ENCODE data around the gene EDRF1. TPM values are rescaled to one million over a fixed set of nuclear protein-coding genes. Genes with fewer than 3 reads are reported as not detected.

EDRF1 gene
- total and polyA plus RNA-seq, 2 donors from 2014 or later = 11.4 to 25.3 TPM

DNA sequence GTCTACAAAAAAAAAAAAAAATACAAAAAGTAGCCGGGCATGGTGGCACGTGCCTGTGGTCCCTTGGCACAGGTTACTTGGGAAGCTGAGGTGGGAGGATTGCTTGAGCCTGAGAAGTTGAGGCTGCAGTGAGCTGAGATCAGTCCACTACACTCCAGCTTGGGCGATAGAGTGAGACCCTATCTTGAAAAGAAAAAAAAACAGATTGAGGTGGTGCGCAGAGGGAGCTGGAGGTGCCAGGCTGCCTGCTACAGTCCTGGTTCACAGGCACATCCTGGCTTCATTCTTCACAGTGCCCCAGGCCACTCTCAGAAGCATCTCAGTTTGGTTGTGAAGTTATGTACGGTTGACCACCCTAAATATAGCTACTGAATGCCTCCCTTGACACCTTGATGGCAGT lies 51.3 kb downstream of the EDRF1 start:
- no peaks in the 10 kb centered on the region for H3K36me3 ChIP-seq (ENCODE audit: control insufficient read depth in 2 of 3, insufficient read depth in 3 of 3, low read length in 3 of 3)
- H3K9ac ChIP-seq (ENCODE audit: low read length in 3 of 3) = no peak overlapping the region
- H3K4me3 ChIP-seq (ENCODE audit: low read length in 3 of 3) = no peak overlapping the region
- DNase-seq (no peak), FAIRE-seq (no peak)
- H3K9me3 ChIP-seq (ENCODE audit: control insufficient read depth in 2 of 3, insufficient read depth in 1 of 3, low read length in 3 of 3) = no peaks in the 10 kb centered on the region
- peaks cover 0 to 3% (median 0%) of the 10 kb centered on the region in 3 donors for H3K4me1 ChIP-seq (ENCODE audit: control insufficient read depth in 2 of 3, insufficient read depth in 2 of 3, low read depth in 1 of 3, low read length in 3 of 3)
- TF ChIP-seq, protein P1, sequence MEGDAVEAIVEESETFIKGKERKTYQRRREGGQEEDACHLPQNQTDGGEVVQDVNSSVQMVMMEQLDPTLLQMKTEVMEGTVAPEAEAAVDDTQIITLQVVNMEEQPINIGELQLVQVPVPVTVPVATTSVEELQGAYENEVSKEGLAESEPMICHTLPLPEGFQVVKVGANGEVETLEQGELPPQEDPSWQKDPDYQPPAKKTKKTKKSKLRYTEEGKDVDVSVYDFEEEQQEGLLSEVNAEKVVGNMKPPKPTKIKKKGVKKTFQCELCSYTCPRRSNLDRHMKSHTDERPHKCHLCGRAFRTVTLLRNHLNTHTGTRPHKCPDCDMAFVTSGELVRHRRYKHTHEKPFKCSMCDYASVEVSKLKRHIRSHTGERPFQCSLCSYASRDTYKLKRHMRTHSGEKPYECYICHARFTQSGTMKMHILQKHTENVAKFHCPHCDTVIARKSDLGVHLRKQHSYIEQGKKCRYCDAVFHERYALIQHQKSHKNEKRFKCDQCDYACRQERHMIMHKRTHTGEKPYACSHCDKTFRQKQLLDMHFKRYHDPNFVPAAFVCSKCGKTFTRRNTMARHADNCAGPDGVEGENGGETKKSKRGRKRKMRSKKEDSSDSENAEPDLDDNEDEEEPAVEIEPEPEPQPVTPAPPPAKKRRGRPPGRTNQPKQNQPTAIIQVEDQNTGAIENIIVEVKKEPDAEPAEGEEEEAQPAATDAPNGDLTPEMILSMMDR (IDR thresholded peaks at IDR 0.05; ENCODE audit: borderline replicate concordance, extremely low read depth, insufficient read depth) = no peak
- H3K27me3 ChIP-seq (ENCODE audit: control insufficient read depth, insufficient read depth, low read length) = no peaks in the 10 kb centered on the region
- no peak overlapping the region for H3K27ac ChIP-seq (ENCODE audit: low read depth in 2 of 2, low read length in 2 of 2)
- intact Hi-C loops (cut with DNase I) = no loop called here

DNA sequence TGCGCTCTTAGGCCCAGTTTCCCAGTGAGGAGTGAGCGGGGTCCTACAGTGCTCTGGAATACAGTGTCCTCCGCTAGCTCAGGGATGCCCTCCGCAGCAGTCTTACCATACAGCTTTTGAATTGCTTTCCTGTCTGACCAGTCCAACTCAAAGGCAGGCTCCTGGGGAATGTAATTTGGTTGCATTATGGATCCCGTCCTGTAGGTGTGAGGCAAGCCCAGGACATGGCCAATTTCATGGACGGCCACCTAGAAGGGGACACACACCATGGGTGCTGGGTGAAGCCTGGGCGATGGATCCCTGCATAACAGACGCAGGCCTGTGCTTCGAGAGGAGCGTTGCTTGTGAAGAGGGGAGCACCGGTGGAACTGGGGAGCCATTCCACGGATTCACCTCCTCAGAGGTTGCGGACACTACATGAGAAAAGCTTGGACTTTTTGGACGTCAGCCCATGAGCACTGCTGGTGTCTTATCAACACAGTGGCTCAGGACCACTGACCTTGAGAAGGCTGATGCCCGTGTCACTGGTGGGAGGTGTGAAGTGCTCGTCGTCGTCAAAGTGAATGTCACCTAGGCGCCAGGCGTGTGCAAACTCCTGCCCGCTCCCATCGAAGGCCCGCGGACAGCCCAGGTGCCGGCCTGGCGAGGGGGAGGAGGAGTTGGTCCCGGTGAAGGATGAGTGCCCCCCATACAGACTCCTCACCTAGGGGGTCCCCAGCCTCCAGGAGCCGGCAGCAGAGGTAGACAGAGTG lies 52.8 kb downstream of the EDRF1 start:
- H3K4me3 ChIP-seq (ENCODE audit: low read length in 3 of 3) = no peak overlapping the region
- intact Hi-C loops (cut with DNase I) = no loop called here
- H3K27ac ChIP-seq (ENCODE audit: low read depth in 2 of 2, low read length in 2 of 2) = no peak overlapping the region
- DNase-seq (no peak), FAIRE-seq (no peak)
- H3K9me3 ChIP-seq (ENCODE audit: control insufficient read depth in 2 of 3, insufficient read depth in 1 of 3, low read length in 3 of 3) = no peaks in the 10 kb centered on the region
- no peak overlapping the region for H3K9ac ChIP-seq (ENCODE audit: low read length in 3 of 3)
- no peaks in the 10 kb centered on the region for H3K27me3 ChIP-seq (ENCODE audit: control insufficient read depth, insufficient read depth, low read length)
- peaks cover 0 to 3% (median 0%) of the 10 kb centered on the region in 3 donors for H3K4me1 ChIP-seq (ENCODE audit: control insufficient read depth in 2 of 3, insufficient read depth in 2 of 3, low read depth in 1 of 3, low read length in 3 of 3)
- TF ChIP-seq, protein P1 (IDR thresholded peaks at IDR 0.05; ENCODE audit: borderline replicate concordance, extremely low read depth, insufficient read depth) = no peak
- no peaks in the 10 kb centered on the region for H3K36me3 ChIP-seq (ENCODE audit: control insufficient read depth in 2 of 3, insufficient read depth in 3 of 3, low read length in 3 of 3)

DNA sequence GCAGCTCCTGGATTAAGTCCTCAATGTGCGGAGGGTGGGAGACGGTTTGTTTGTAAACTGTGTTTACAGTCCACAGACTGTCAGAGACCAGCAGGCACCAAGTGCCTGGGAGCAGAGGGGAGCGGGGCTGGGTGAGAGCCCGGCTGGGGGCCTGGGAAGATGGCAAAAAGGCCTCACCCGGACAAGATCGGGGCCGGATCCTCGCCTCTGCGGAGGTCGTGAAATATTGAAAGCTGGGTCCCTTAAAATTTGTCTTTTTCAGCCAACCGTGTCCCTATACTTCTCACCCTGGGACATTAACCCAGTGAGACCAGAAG lies 53.3 kb downstream of the EDRF1 start:
- no peak overlapping the region for H3K4me3 ChIP-seq (ENCODE audit: low read length in 3 of 3)
- DNase-seq = no peak
- no peaks in the 10 kb centered on the region for H3K9me3 ChIP-seq (ENCODE audit: control insufficient read depth in 2 of 3, insufficient read depth in 1 of 3, low read length in 3 of 3)
- H3K9ac ChIP-seq (ENCODE audit: low read length in 3 of 3) = no peak overlapping the region
- no peak for FAIRE-seq
- H3K4me1 ChIP-seq (ENCODE audit: control insufficient read depth in 2 of 3, insufficient read depth in 2 of 3, low read depth in 1 of 3, low read length in 3 of 3) = peaks cover 0 to 3% (median 0%) of the 10 kb centered on the region in 3 donors
- no peaks in the 10 kb centered on the region for H3K27me3 ChIP-seq (ENCODE audit: control insufficient read depth, insufficient read depth, low read length)
- TF ChIP-seq, protein P1 (IDR thresholded peaks at IDR 0.05; ENCODE audit: borderline replicate concordance, extremely low read depth, insufficient read depth) = no peak
- H3K27ac ChIP-seq (ENCODE audit: low read depth in 2 of 2, low read length in 2 of 2) = no peak overlapping the region
- intact Hi-C loops (cut with DNase I) = no loop called here
- H3K36me3 ChIP-seq (ENCODE audit: control insufficient read depth in 2 of 3, insufficient read depth in 3 of 3, low read length in 3 of 3) = no peaks in the 10 kb centered on the region
